GM19193 (cell line): ENCODE results near the gene HOOK1.

Experiments
- POLR2A ChIP-seq: IDR thresholded peaks from 4 replicates; pipeline ENCODE4 v1.6.1; 2011; ENCODE audit not compliant: insufficient read depth, insufficient read length; ENCODE audit errors: extremely low read depth

Gene HOOK1

DNA sequence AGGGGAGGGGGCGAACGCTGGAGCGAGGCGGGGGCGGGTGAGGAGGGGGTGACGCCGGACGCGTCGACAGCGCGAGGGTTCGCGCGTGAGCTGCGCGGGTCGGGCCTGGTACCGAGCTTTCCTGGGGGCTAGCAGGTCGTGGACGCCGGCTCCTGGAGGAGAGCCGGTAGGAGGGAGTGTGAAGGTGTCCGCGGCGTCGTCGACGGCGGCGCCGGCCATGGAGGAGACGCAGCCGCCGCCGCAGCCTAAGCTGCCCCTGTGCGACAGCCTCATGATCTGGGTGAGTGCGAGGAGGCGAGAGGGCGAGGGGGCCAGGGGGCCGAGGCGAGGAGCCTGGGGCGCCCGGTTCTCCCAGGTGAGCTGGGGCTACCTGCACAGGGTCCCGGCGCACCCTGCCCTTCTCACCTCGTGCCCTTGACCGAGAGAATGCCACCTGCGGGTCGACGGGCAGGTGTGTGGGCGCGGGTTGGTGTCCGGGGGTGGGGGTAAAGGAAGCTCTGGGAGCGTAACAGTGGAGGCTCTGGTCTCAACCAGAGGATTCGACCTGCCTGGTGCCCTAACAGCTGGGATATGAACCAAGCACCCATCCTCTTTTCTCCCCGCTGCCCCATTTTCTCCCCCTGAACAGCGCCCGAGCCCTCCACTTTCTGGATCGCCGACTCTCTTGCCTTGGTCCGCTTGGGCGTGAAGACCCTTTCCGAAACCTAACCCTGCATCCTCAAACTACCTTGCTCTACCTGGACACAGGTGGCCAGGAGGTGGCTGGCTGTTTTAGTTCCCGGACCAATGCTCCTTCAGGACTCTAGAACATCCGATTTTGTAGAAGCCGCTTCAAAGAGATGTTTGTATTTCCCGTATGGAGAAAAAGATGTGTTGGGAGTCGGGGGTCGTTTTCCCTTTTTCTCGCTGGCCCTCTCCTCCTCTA, at the start of gene HOOK1:
HOOK1 (plus strand) TSS at position 49 of the 925 bp plus-strand sequence; CDS start at position 218, 169 bp downstream.
- no peak for TF ChIP-seq POLR2A

- TF ChIP-seq POLR2A: no peak
Measured at GRCh38 chr1:59765011-59765730, 49.6 kb upstream of the HOOK1 start.

DNA sequence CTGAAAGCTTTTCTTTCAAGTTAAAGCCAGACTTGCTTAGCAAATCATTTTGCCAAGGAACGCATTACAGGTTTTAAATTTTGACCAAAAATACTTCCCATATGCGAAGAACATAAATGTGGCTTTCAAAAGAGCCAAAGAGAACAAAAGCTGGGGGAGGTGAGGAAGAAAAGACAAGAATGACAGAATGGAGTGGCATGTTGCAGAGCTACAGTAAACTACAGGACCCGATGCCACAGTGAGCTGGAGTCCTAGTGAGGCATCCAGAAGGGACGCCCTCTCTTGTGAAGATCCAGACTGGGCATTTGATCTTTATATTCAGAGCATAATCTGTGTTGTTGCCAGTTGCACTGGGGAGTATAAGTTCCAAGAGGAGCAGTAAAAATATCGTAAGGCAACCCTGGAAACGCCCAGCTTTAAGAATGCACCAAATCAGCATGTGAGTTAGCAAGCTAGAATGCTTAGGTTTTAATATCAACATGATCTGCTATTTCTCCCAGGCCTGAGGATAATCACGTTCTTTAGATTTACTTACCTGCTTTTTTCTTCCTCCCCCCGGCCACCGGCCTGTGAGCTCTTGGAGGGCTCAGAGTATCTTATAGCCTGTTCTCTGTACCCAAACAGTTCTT, 48.4 kb upstream of the HOOK1 start:
- no peak for TF ChIP-seq POLR2A

DNA sequence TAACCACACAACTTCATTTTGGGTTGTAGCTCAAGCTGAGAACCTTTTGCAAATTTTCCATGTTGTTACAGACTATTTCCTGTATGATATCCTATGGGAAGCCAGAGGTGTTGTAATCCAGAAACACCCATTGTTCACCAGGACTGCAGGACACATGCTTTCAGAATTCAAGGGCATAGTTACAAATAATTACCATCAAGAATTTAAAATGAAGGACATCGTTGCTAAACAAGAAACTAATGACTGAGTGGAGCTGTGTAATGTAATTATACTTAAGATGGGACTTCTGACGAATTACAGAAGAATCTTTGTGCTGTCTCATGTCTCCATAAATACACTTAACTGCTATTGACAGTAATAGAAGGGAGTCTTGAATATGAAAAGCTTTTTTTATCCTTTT, 47.6 kb upstream of the HOOK1 start:
- no peak for TF ChIP-seq POLR2A

- TF ChIP-seq POLR2A: no peak
Measured at GRCh38 chr1:59768792-59769735, 45.7 kb upstream of the HOOK1 start.

DNA sequence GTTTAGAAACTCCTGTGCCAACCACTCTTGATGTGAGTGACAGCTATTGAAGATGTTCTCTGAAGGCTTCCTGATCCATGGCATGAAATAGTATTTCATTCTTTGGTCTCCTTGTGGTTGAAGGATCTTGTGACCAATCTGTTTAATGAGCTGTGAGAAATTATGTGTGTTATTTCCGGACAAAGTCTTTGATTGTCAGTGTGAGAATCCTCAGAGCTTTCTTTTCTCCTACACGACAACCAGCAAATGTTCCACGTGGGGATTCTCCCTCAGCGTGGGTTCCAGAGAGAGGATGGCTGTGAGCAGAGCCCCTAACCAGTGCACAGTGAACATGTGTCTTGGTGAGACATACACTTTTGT, 45.0 kb upstream of the HOOK1 start:
- TF ChIP-seq POLR2A: no peak

GRCh38 chr1:59771361-59771760, 43.4 kb upstream of the HOOK1 start:
- TF ChIP-seq POLR2A: no peak

- TF ChIP-seq POLR2A: no peak
Measured at GRCh38 chr1:59775480-59775879, 39.3 kb upstream of the HOOK1 start.

GRCh38 chr1:59776960-59777852, 37.5 kb upstream of the HOOK1 start:
- no peak for TF ChIP-seq POLR2A

DNA sequence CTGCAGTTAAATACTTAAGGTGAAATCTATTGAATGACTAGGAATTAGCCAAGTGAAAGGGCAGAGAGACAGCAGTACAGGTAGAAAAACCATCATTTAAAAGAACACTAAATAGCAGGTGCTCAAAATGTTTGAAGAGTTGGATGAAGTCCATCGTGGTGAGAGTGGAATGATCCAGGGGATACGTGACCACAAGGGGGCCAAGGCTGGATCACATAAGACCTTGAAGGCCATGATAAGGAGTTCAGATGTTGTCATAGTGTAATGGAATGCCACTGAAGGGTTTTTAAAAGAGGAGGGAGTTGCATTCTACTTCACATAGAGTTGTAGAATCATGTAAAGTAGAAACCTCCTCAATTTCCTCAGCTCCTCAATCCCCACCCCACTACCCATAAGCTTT, 34.8 kb upstream of the HOOK1 start:
- TF ChIP-seq POLR2A: no peak

- no peak for TF ChIP-seq POLR2A
Measured at GRCh38 chr1:59788825-59789224, 25.9 kb upstream of the HOOK1 start.

- TF ChIP-seq POLR2A: no peak
Measured at GRCh38 chr1:59798600-59798999, 16.1 kb upstream of the HOOK1 start.

GRCh38 chr1:59803458-59804038, 11.2 kb upstream of the HOOK1 start:
- no peak for TF ChIP-seq POLR2A
